ENCODE results near the gene ZNF616.
"Not testable (repeated sequence)": the region's sequence is repeated elsewhere in the genome, so short reads cannot be mapped to it uniquely, and the experiment has no call there.

ZNF616 gene

GRCh38 chr19:52102782-52103181 is 37.0 kb downstream of the ZNF616 start:
- DNase-seq, result no peak

GRCh38 chr19:52101866-52102562 is 37.7 kb downstream of the ZNF616 start:
- no peak for DNase-seq

- DNase-seq, result no peak
These were observed 40.1 kb downstream of the ZNF616 start for GRCh38 chr19:52099497-52100138.

- not testable (repeated sequence) for DNase-seq
These were observed 43.3 kb downstream of the ZNF616 start for GRCh38 chr19:52096416-52096815.

GRCh38 chr19:52095172-52096014 is 44.3 kb downstream of the ZNF616 start, which contains the start of gene ZNF841:
ZNF841 (minus strand) TSS chr19:52095765; CDS start chr19:52084801, 10,964 bp downstream.
- DNase-seq, result peak; percentile 88

GRCh38 chr19:52094526-52095130 is 45.1 kb downstream of the ZNF616 start:
- DNase-seq, result no peak

- no peak for DNase-seq
These were observed 53.3 kb downstream of the ZNF616 start for GRCh38 chr19:52086481-52086880.

- no peak for DNase-seq
These were observed 69.2 kb downstream of the ZNF616 start for GRCh38 chr19:52070496-52070895.

- DNase-seq, result no peak
These were observed 70.1 kb downstream of the ZNF616 start for GRCh38 chr19:52069653-52070052.

- DNase-seq, result no peak
These were observed 73.4 kb downstream of the ZNF616 start for GRCh38 chr19:52066258-52066863.

- DNase-seq, result no peak
These were observed 74.3 kb downstream of the ZNF616 start for GRCh38 chr19:52065399-52065798.
